GM03348 (cell line): ENCODE results near the gene FAP.

Source experiments
- DNase-seq: peaks from one replicate; pipeline ENCODE4 v3.0.0; 2012; ENCODE audit warnings: low spot score

Gene FAP

DNA sequence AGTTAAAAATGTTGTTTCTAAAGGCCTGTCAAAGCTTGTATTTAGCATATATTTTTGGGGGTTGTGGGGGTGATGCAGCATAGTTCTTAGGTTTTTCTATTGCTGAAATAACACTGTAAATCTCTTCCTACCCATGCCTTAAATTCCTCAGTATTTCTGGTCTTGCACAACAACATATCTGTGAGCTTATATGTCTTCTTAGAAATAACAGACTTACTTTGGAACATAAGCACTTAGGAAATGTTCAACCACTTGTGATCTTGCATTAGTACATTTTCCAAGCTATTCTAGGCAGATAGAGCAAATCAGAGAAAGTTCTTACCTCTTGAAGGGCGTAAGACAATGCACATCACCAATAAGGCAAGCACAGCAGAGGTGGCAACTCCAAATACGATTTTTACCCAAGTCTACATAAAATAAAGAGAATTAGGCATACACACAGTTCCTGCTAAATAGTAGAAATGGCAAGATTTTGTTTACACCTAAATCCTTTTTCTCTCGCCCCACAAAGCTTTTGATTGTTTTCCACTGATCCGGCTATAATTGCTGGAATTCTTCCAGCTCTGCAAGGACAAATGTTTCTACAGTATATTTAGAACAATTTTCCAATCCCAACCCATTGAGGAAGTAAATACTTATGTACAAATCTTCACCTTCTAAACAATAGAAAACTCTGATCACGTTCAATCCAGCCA lies 512 bp downstream of the FAP start:
- DNase-seq: peak; percentile 36

DNA sequence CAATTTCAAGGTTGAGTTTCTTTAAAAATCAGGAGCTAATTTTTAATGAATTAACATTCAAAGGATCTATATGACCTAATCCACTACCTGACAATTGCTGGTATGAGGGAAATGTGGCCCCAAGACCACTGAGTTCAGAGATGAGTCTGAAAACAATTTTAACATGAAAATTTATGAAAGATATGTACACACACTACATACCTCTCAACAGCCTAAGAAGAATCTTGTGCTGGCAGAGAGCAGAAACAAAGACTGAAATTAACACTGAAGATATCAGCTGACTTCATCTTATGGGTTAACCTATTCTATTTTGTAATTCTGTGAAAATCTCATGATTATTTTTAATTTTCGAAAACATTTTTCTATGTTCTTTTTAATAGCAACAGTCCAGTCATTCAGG lies 1.7 kb downstream of the FAP start:
- DNase-seq: no peak

DNA sequence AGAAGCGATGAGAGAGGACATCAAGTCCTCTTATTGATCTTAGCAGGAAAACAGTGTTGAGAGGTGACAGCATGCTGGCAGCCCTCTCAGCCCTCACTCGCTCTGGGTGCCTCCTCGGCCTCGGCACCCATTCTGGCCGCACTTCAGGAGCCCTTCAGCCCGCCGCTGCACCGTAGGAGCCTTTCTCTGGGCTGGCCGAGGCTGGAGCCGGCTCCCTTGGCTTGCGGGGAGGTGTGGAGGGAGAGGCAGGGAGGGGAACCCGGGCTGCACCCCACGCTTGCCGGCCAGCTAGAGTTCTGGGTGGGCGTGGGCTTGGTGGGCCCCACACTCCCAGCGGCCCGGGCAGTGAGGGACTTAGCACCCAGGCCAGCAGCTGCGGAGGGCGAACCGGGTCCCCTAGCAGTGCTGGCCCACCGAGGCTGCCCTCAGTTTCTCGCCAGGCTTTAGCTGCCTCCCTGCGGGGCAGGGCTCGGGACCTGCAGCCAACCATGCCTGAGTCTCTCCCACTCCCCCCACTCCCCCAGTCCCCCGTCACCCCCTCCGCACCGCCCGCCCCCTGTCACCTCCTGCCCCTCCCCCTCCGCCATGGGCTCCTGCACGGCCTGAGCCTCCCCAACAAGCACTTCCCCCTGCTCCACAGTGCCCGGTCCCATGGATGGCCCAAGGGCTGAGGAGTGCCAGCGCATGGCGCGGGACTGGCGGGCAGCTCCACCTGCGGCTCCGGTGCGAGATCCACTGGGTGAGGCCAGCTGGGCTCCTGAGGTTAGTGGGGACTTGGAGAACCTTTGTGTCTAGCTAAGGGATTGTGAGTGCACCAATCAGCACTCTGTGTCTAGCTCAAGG lies 8.4 kb downstream of the FAP start:
- no peak for DNase-seq

DNA sequence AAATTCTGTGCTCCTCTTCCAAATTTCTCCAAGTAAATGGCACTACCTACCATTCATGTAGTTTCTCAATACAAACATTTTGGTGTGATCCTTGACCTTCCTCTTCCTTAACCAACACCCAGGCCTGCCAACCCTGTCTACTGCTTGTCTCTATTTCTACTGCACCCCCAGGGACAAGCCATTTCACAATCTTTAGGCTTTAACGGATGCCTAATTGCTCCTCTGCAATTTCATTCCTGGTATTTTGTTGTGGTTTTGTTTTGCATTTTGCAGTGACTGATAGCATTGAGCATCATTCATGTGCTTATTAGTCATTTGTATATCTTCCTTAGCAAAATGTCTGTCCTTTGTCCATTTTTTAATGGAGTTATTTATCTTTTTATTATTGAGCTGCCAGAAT lies 10.0 kb downstream of the FAP start:
- peak; percentile 68 for DNase-seq

DNA sequence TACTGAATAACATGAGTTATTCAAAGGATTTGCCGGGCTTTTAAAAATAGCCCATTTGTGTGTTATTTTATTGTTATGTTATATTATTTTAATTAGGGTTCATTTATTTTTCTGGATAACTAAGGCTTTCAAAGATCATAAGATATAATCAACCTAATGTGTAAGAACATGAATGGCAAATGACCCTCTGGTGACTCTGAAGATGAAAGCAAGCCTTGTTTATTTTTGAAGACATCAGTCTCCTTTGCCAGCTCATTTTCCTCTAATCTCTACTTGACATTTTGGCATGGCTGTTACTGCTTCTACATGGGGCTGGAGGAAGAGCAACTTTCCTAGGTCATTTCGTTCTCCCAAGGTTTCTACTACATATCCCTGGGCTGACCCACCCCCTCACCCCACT lies 10.6 kb downstream of the FAP start:
- no peak for DNase-seq

DNA sequence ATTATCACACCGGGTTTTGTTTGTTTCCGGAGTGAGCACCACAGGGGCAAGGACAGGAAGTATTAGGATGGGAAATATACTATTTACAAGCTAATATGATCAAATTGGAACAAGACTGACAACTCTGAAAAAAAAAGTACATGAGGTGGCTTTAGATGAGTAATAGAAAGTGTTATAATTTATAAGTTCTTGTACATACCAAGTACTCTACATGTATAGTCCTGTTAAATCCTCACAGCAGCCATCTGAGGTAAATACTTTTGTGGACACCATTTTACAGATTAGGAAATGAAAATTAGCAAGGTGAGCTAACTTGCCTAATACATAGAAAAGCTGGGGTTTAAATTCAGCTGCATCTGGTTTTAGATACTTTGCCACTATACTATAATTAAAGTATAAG lies 11.2 kb downstream of the FAP start:
- DNase-seq: no peak

DNA sequence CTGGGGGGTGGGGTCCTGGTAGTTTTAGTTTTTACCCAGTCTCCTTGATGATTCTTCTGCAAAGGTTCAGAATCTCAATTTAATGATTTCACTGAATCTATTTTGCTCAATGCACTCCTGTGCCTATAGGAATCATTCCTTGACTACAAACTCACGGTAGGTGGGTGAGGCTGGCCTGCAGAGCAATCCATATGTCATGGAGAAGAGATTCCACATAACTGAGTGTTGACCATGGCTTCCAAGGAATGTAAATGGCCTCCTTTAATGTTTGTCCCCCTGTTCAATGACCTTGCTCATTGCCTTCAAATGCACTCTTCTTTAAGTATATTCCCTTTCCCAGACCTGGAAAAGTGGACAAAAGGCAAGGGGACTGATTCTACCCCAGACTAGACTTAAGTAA lies 12.5 kb downstream of the FAP start:
- DNase-seq: no peak

DNA sequence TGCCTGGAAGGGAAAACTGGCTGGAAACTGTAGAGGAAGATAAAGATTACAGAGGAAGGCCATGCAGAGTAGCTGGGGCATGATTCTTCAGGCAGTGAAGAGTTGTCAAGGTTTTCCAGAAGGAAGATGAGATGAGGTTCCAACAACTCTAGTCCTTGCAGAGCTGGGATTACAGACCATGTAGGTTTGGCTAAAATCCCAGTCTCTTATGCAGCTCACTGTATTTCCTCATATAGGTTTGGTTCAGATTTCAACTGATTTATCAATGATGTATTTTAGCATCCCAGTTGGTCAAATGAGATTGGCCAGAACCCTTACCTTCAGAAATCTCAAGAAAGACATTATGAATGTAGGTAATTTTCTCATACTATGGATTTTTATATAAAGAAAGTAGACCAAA lies 16.4 kb downstream of the FAP start:
- no peak for DNase-seq

DNA sequence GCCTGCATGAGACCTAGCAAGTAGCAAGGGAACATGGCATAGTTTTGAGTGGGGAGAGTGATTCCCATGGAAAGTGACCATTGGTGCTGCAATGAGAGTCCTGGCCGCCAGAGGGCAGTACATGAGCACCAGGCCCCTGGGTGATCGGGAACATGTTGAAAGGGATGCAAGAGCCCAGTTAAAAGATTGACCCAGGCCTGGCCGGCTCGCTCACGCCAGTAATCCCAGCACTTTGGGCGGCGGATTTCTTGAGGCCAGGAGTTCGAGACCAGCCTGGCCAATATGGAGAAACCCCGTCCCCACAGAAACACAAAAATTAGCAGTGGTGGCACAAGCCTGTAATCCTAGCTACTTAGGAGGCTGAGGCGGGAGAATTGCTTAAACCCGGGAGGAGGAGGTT lies 22.2 kb downstream of the FAP start:
- peak; percentile 71 for DNase-seq

DNA sequence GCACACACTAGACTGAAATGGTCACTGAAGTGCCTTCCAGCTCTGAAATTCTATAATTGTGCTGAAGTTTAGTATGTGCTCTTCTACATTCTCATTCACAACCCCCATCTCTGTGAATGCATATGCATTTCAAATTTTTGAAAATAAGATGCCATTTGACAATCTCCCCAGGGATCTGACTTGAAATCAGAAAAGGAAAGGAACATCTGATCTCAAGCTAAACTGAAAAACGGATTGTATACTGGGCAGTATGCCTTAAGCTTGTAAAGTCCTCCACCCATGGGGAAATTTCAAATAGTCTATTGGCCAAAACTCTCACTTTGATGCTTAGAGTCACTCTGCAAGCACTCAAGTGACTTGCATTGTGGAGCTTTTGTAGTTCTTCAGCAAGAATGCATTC lies 22.9 kb downstream of the FAP start:
- no peak for DNase-seq

DNA sequence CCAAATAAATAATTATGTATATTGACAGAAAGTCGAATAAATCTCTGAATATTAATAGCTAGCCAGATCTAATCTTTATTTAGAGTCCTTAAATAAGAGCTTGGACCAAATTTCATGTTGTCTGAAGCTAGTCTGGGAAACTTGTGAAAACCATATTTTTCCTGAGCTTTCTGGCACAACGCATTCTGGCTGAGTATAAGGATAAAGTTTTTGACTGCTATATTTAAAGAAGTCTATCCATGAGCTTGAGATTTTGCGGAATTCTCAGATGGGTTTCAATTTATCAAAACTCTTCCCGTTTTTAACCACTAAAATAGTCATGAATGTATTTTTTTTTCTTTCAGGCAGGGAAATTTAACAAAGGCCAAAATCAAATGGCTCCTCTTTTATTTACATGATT lies 23.8 kb downstream of the FAP start:
- DNase-seq: no peak

DNA sequence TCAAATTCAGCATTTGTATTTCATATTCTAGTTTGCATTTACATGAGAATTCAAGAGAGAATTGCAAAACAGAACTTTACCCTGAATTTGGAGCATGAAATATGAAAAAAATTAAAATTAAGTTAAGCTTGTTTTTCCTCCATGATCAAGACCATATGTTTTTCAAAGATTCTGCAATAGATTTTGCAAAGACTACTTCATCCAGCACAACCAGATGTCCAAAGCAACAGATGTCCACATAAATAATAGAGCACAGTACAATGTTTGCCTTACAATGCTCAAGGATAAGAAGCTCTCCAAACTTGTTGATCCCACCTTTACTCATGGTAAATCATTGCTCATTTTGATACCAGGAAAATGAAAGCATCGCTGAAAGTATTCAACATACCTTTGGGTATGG lies 25.6 kb downstream of the FAP start:
- peak; percentile 47 for DNase-seq

DNA sequence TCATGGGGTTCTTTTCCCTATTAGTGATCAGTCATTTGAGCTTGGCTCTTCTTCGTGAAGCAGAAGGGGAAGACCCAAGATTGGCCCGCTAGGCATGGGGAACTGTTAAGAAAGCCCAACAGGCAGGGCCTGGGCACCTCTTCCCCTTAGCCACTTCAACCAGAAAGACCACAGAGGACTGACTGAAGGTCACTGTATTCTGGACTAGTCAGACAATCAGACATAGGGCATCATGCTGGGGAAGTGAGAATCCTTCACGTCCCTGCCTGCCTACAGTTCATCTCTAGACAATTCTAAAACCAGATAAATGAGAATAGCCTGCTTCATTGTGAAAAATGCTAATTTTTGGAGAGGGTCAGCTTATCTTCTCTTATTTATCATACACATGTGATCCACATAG lies 28.1 kb downstream of the FAP start:
- DNase-seq: no peak

DNA sequence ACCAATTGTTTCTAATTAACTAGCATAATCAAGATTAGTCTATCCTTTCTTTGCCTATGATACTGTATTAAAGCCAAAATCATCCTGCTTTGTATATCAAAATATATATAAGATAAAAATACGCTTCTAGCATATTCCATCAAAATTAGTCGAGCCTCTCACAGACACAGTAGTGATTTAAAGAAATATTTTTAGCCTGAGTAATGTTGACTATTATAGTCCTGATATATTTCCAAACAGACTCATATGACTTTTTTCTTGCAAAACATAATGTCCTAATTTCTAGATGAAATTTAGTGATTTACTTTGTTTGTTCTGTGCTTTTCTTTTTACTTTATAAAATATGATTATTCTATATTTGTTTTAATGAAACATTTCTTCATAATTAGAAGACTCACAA lies 30.9 kb downstream of the FAP start:
- peak; percentile 33 for DNase-seq

DNA sequence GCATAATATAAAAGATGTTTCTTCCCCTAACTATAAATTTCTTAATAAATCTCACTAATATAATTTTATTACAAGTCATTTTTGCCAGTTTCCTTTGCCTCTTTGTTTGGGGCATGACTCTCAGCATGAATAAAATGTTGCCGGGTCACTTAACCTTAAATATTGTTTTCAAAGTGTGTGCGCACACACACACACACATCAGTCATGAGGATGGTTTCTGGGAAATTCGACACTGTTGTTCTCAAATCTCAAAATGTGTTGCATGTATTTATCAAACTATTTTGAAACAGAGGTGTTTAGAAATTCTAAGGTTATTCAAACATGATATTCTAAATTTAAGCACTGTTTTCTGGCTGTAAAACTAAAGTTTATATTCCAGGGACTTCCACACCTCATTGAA lies 31.5 kb downstream of the FAP start:
- DNase-seq: no peak

DNA sequence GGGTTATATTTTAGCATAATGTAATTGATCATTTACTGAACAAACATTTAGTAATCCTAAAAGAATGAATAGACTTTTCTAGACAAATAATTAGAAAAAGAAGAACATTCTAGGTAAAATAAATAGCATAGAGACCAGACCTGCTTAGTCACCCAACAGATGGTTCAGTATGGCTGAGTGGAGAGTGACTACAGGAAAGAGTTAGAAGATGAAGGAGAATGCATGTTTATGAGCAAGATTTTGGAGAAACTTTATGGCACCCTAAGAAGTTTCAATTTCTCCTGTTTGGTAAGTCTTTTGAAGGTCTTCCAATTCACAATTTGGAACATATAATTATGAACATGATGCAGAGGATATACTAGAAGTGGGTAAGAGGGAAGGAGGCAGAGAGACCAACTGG lies 32.9 kb downstream of the FAP start:
- peak; percentile 13 for DNase-seq

DNA sequence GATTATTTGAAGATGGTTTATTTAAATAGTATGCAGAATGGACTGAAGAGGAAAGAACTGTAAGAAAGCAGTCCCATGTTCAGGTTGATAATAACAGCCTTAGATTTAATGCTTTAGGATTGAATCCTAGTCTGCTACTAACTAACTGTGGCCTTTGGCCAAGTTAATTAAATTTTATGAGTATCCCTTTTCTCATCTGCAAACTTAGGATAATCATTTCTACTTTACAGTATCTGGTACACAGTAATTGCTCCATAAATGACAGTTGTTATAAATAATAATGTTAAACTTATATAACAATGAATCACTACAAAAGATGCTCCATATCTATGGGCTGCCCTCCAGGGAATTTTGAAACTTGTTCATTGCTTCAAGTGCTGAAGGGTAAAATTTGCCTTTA lies 41.0 kb downstream of the FAP start:
- DNase-seq: no peak

DNA sequence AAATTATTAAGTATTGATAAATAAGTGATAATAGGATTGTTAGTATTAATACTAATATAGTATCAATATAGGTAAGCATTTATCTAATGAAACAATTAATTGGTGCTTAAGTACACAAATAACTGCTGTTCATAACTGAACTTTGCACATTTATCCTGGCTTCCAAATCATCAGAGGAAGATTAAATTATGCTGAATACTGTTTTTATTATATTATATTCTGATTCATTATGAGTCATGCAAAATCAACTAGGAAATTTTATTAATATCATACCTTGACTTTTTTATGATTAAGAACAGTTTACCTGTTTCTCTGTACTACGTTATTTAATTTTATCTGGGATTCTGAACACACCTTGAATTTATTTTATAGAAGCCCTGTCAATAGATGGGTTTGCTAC lies 42.6 kb downstream of the FAP start:
- no peak for DNase-seq

DNA sequence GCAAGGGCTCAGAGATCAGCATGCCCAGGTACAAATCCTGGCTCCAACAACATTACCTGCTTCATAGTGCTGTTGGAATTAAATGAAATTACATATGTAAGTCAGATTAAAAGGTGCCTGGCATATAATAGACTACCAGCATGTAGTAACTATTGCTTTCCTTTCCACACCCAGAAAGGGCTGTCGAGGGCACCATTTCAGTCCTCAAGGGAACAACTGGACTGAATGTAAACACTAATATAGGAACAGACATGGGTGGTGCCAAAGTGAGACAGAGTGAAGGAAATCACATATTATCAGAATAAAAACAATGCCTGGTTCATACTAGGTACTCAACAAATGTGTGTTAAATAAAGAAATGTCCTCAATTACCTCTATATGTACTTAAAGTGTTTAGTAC lies 43.3 kb downstream of the FAP start:
- no peak for DNase-seq

DNA sequence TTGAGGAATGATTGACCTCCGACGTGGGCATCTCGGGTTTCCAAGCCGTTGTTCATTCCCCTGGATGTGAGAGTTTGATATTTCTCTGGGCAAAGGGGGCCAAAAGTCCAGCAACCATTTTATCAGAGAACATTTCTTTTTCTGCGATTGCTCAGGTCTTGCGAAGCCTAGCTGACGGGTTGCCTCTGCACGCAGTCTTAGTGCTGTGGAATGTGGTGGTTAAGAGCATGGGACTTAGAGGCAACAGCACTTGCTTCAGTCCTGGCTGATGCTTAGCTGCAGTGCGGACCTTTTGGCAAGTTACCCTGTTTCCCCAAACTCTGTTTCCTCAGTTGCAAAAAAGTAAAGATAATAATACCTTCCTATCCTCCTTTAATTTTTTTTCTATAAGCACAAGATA lies 45.0 kb downstream of the FAP start:
- no peak for DNase-seq

DNA sequence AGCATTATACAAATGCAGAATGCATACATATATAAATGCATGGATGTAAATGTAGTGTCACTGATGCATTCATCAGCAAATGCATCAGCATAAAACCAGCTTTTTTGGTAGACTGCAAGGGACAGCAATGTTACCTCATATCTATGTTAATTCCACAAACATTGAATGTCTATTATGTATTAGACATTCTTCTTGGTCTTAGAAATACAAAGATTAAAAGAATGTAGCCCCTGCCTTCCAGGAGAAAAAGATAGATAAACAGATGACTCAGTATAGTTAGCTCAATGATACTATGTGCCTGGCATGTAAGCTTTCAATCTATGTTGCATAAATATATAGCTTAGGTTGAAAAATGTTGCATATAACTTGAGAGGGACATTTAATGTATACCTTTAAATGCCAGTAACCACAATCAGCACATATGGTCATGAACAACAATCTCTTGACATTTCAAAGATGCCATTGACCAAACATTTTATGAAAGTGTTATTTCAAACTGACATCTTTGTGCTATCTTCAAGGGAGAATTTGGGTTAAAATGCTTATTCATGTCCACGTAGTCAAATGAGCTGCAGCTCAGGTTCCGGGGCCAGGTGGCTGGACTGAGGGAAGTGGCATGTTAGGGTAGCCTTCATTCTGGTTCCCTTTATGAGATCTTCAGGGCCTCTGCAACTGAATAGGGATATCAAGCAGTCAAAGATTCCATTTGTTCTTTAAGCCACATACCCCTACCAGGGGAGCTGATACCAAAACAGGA lies 46.0 kb downstream of the FAP start:
- peak; percentile 24 for DNase-seq

DNA sequence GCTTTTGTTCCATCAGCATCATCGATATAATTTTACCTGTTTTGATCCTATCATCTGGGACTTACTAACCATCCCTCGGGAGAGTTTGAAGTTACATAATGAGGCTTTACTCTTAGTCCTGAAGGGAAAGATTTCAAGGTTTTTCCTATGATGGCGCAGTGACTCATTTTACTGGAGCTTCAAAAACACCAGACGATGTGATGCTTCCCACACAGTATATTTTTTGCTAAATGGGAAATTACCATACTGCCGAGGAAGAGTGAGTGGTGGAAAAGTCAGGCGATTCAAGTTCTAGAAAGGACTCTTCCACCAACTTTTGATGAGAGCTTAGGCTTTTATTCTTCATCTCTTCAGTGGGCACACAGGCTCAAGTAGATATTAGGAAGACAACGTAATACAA lies 46.6 kb downstream of the FAP start:
- DNase-seq: no peak

DNA sequence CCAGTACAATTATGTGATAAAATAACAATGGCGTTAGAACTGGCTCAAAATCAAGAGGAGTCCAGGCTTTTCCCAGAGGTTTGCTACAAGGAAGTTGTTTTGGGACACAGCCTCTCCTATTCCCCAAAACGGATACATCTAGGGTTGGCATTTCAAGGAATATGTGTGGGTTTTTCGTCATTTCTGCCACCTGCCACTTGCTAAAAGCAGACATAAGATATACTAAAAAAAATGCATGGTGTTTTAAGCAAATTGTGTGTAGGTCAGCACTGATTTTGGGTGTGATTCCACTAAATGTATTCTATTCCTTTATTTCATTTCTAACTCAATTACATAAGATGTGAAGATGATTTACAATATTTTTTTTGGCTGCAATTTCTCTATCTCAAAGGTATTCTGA lies 54.8 kb downstream of the FAP start:
- DNase-seq: no peak
